ENCODE results near the gene SLMAP.

- TF ChIP-seq POLR2A (IDR thresholded peaks at IDR 0.05): no peak
- no peak for TF ChIP-seq CTCF (IDR thresholded peaks at IDR 0.05)
Measured at GRCh38 chr3:57927166-57927565, 171.1 kb downstream of the SLMAP start.

Measured in lower leg skin (tissue), 3 donors.